ENCODE measurements around the gene PCYT1A. TPM values are rescaled to one million over a fixed set of nuclear protein-coding genes. Genes with fewer than 3 reads are reported as not detected.
"Not testable (repeated sequence)": the region's sequence is repeated elsewhere in the genome, so short reads cannot be mapped to it uniquely, and the experiment has no call there.

PCYT1A gene
- total RNA-seq, 1 donor from 2014 or later: 83.6 TPM

- DNase-seq (ENCODE audit: low read depth): peak; percentile 60
Observed at GRCh38 chr3:196288141-196288460, 575 bp upstream of the PCYT1A start.

- peak; percentile 45 for DNase-seq (ENCODE audit: low read depth)
Observed at GRCh38 chr3:196287090-196287439, 461 bp downstream of the PCYT1A start.

DNA sequence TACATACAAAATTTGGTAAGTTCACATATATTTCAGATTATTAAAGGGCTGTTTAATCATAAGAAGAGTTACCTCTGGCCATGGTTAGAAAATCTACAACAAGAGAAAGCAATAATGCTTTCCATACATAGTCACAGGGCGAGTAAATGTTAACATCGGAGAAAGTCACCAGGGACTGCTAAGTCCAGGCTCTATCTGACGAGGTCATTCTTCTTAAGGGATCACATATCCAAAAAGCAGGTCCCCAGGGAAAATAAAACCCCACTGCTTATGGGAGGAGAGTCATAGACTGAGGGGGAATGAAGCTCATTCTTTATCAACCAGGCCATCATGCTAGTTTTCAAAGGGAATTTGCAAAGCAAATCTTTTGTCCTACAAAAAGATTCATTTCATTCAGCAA lies 3.1 kb downstream of the PCYT1A start:
- peak; percentile 32 for DNase-seq (ENCODE audit: low read depth)

- DNase-seq (ENCODE audit: low read depth): no peak
Observed at GRCh38 chr3:196281962-196282361, 5.6 kb downstream of the PCYT1A start.

DNA sequence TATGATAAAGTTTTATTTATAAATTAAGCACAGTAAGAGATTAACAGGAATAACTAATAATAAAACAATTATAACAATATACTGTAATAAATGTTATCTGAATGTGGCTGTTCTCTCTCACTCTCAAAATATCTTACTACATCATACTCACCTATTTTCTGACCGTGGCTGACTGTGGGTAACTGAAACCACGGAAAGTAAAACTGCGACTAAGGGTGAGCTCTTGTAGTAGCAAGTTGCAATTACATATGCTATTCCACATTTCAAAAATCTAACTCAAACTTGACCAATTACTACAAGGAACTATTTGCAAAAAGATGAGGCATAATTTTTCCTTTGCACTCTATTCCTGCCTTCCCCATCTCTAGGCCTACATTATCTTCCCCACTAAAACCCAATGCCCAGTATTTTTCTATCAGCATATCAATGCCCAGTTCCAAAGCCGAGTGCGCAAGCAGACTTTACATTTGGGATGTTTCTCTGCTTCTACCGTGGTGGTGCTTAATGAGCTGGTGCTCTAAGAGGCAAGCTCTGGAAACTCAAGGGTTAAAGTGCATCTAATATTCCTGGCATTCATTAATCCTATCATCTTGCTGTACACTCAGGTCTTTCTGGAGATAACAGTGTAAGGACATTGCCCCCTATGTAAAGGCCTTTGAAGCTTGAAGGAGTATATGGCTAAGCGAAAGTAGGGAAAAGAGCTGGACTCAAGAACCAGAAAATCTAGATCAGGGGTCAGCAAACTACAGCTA lies 6.7 kb downstream of the PCYT1A start:
- peak; percentile 46 for DNase-seq (ENCODE audit: low read depth)

DNA sequence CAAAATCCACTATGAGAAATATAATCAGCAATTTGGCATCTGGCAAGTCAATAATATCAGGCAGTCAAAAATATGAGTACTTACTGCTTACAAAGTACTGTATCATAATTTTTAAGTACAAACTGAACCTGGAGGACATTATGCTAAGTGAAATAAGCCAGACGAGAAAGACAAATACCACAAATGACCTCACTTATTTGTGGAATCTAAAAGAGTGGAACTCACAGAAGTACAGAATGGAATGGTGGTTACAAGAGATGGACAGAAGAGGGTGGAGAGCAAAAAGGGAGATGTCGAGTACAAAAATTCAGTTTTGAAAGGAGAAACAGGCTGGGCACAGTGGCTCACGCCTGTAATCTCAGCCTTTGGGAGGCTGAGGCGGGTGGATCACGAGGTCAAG lies 12.4 kb downstream of the PCYT1A start:
- no peak for DNase-seq (ENCODE audit: low read depth)

DNA sequence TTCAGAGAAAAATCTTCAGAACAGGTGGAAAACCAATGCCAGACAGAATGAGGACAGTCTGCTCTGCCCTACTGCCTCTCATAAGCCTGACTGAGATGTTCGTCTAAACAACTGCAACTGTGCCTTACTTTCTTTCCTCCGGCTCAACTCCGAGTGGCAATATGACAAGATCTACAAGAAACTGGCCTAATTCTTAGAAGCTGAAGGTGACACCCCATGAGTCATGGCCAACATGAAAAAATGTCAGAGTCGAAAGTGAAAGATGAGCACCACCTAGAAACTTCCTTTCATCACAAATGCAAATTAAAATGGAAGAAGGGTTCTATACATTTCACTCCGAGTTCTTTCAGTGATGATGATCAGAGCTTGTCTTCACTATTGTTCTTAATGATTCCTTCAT lies 12.9 kb downstream of the PCYT1A start:
- no peak for DNase-seq (ENCODE audit: low read depth)

DNA sequence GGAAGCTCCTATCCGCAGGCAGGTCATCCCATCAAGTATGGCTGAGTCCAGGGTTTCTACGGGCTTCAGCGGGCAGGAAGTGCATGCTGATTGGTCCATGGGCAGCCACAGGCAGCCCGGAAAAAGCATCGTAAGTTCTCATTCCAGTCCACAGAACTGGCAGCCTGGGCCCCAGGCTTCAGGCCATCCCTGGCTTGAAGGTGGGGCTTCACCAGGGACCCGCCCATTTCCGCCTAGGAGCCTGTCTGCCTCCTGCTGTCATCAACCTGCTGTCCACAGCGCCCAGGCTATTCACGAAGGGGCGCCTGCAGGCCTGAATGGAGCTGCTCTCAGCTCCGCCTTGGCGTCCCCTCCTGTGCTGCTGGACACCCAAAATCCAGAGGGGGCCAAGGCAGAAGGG lies 13.9 kb downstream of the PCYT1A start:
- DNase-seq (ENCODE audit: low read depth): no peak

GRCh38 chr3:196272826-196273225 lies 14.7 kb downstream of the PCYT1A start:
- no peak for DNase-seq (ENCODE audit: low read depth)

GRCh38 chr3:196270499-196270898 lies 17.0 kb downstream of the PCYT1A start:
- no peak for DNase-seq (ENCODE audit: low read depth)

DNA sequence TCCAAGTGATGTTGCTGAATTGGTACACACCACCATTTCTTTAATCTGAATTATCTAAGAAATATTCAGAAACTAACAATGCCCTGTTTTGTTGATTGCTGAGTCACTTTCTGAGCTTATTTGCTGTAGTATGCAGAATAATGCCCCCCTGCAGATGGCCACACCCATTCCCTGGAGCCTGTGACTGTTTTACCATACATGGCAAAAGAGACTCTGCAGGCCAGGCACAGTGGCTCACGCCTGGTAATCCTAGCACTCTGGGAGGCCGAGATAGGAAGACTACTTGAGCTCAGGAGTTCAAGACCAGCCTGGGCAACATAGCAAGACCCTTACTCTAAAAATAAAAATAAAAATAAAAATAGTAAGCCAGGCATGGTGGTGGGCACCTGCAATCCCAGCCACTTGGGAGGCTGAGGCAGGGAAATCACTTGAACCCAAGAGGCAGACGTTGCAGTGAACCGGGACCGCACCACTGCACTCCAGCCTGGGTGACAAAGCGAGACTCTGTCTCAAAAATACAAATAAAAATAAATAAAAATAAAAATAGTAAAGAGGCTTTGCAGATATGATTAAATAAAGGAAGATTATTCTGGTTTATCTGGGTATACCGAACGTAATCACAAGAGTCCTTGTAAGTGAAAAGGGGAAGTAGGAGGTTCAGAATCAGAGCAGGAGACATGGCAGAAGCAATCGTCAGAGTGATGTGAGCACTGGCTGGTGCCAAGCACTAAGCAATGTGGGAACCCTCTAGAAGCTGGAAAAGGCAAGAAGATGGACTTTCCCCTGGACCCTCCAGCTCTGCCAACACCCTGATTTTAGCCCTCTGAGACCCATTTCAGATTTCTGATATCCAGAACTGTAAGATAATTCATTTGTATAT lies 19.0 kb downstream of the PCYT1A start:
- peak; percentile 35 for DNase-seq (ENCODE audit: low read depth)

GRCh38 chr3:196263819-196264218 lies 23.7 kb downstream of the PCYT1A start:
- DNase-seq (ENCODE audit: low read depth): no peak

- DNase-seq (ENCODE audit: low read depth): no peak
Observed at GRCh38 chr3:196260784-196261183, 26.7 kb downstream of the PCYT1A start.

GRCh38 chr3:196255776-196256175 lies 31.8 kb downstream of the PCYT1A start:
- no peak for DNase-seq (ENCODE audit: low read depth)

DNA sequence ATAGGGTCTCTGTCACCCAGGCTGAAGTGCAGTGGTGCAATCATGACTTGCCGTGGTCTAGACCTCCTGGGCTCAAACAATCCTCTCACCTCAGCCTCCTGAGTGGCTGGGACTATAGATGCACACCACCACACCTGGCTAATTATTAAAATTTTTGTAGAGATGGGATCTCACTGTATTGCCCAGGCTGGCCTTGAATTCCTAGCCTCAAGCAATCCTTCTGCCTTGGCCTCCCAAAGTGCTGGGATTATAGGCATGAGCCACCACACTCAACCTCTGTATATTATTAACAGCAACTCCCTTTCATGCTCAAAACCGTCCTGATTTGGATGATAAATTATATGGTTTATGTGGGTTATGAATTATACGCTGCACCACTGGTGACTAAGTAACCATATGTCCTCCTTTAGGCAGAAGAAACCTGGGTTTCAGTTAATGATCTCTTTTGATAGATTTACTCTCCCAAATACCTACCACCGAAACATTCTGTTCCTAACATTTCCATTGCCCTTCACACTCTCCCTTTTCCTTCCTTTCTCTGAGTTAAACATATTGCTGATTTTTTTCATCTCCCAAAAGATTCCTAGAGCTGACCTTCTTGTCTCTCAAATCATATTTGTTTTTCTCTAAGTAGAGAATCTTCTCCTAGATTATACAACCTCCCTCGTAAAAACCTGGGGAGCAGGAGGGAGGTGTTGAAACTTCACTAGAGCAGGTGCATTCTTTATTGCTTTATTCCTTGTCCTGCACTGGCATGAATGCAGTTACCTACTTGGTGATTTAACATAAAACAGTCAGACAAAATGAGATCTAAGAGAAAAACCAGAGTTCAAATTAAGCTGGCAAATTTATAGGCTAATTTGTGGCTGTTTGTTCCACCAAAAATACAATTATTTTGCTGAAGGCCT lies 32.9 kb downstream of the PCYT1A start:
- DNase-seq (ENCODE audit: low read depth): no peak

DNA sequence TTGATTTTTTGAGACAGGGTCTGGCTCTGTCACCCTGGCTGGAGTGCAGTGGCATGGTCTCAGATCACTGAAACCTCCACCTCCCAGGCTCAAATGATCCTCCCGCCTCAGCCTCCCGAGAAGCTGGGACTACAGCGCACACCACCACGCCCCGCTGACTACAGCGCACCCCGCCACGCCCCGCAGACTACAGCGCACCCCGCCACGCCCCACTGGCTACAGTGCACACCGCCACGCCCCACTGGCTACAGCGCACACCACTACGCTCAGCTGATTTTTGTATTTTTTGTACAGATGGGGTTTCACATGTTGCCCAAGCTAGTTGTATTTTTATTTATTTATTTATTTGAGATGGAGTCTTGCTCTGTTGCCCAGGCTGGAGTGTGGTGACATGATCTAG lies 35.6 kb downstream of the PCYT1A start:
- no peak for DNase-seq (ENCODE audit: low read depth)

DNA sequence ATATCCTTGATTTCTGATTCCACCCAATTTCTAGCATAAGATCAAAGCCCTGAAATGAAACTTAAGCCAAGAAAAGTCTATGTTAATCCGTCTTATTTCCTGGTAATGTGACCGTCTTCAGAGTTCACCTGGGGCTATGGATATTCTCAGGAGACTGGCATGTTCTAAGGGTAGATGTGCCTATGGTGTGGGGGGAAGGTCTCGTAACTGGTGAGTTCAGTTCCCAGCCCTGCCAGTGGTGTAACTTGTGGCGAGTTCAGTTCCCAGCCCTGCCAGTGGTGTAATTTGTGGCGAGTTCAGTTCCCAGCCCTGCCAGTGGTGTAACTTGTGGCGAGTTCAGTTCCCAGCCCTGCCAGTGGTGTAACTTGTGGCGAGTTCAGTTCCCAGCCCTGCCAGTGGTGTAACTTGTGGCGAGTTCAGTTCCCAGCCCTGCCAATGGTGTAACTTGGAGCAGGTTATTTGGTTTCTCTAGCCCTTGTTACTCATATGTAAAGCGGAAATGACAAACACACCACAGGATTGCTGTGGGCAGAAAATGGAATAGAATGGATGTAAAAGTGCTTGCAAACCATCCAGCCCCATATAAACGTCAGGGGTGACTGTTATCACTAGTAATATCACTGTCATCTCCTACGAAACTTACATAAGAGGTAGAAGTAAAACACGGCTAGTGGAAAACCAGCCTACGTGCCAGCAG lies 40.8 kb downstream of the PCYT1A start:
- DNase-seq (ENCODE audit: low read depth): peak; percentile 39

DNA sequence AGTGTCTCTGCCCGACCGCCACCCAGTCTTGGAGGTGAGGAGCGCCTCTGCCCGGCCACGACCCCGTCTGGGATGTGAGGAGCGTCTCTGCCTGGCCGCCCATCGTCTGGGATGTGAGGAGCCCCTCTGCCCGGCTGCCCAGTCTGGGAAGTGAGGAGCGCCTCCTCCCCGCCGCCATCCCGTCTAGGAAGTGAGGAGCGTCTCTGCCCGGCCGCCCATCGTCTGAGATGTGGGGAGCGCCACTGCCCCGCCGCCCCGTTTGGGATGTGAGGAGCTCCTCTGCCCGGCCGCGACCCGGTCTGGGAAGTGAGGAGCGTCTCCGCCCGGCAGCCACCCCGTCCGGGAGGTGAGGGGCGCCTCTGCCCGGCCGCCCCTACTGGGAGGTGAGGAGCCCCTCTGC lies 43.4 kb downstream of the PCYT1A start:
- not testable (repeated sequence) for DNase-seq (ENCODE audit: low read depth)

DNA sequence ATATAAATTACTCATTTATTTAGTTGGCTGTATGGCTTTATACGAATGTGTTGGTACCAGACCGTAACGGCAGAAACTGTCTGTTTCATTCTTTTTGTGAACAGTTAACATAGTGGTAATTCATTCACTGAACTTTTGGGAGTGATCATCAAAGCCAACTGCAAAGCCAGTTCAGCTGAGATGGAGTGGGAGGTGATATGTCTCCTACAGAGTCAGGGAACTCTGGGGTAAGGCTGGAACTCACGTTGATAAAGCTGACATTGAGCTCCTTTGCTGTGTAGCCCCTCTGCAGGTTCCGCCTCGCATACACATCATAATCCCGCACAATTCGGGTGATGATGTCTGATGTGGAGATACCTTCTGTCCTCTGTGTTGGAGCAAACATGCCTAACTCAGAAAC lies 45.8 kb downstream of the PCYT1A start:
- DNase-seq (ENCODE audit: low read depth): no peak

GRCh38 chr3:196240424-196240823 lies 47.1 kb downstream of the PCYT1A start:
- no peak for DNase-seq (ENCODE audit: low read depth)

Measured in myocyte (in vitro differentiated cells).